IMR-90 (cell line): ENCODE measurements around the gene MAGI3. TPM values are rescaled to one million over a fixed set of nuclear protein-coding genes. Genes with fewer than 3 reads are reported as not detected.

Experiments used
- ATAC-seq: fragments of 200-7000 bp; cut with Tn5 transposase; 2 replicates; pipeline ENCODE4 v1.9.1; 2020; ENCODE audit warnings: low read depth, mild to moderate bottlenecking, moderate library complexity
- BruUV-seq: library from RNA; stranded (reverse); fragments of 400-500 nt; replicated peaks from 2 replicates; lab custom pipeline; 2021; lab: Mats Ljungman, UMichigan
- CTCF ChIA-PET: fragments of 300-600 bp; formaldehyde crosslinking; extraction: SDS; loops from one replicate; lab custom pipeline; 2021; ENCODE audit warnings: antibody characterized with exemption; lab: Yijun Ruan, JAX
- POLR2A ChIA-PET: fragments of 300-600 bp; sonication (Branson Sonifier 250); formaldehyde crosslinking; loops from one replicate; lab custom pipeline; 2022; ENCODE audit warnings: antibody characterized with exemption; ENCODE audit not compliant: unreplicated experiment; lab: Charles Lee
- DNase-seq: peaks from one replicate; pipeline ENCODE4 v3.0.0; 2013
- H2AFZ ChIP-seq: replicated peaks from 2 replicates; pipeline ENCODE3; 2013; ENCODE audit warnings: low read length, mild to moderate bottlenecking; ENCODE audit not compliant: poor library complexity
- H2AK5ac ChIP-seq: 2 replicates; pipeline ENCODE4 v1.6.1; 2013; ENCODE audit warnings: low read depth, low read length, inconsistent platforms
- H2AK9ac ChIP-seq: replicated peaks from 2 replicates; pipeline ENCODE3; 2013; ENCODE audit warnings: mild to moderate bottlenecking, low read depth, low read length, moderate library complexity; ENCODE audit not compliant: poor library complexity
- H2BK120ac ChIP-seq: 2 replicates; pipeline ENCODE4 v1.6.1; 2013; ENCODE audit warnings: low read depth, low read length, inconsistent platforms
- H2BK15ac ChIP-seq: 3 replicates; pipeline ENCODE4 v1.6.1; 2013; ENCODE audit warnings: low read depth, low read length, inconsistent platforms
- H2BK20ac ChIP-seq: 2 replicates; pipeline ENCODE4 v1.6.1; 2013; ENCODE audit warnings: low read depth, mild to moderate bottlenecking, inconsistent platforms, low read length, moderate library complexity
- H2BK5ac ChIP-seq: 2 replicates; pipeline ENCODE4 v1.6.1; 2013; ENCODE audit warnings: mild to moderate bottlenecking, low read depth, low read length, inconsistent platforms; ENCODE audit not compliant: poor library complexity, severe bottlenecking
- H3K14ac ChIP-seq: replicated peaks from 2 replicates; pipeline ENCODE4 v1.6.1; 2013; ENCODE audit warnings: low read depth, low read length, inconsistent platforms
- H3K18ac ChIP-seq: 2 replicates; pipeline ENCODE4 v1.6.1; 2013; ENCODE audit warnings: low read depth, low read length, control low read depth
- H3K23ac ChIP-seq: 2 replicates; pipeline ENCODE4 v1.6.1; 2013; ENCODE audit warnings: low read depth, low read length, inconsistent platforms
- H3K27ac ChIP-seq: 2 replicates; pipeline ENCODE4 v1.5.1; 2013; ENCODE audit warnings: mild to moderate bottlenecking, control low read depth, low read length; ENCODE audit not compliant: insufficient read depth
- H3K27me3 ChIP-seq: 2 replicates; pipeline ENCODE4 v1.6.1; 2013; ENCODE audit warnings: low read length; ENCODE audit not compliant: control insufficient read depth, insufficient read depth
- H3K36me3 ChIP-seq: 2 replicates; pipeline ENCODE4 v1.6.1; 2013; ENCODE audit warnings: low read length, mixed read lengths; ENCODE audit not compliant: control insufficient read depth, insufficient read depth
- H3K4ac ChIP-seq: 2 replicates; pipeline ENCODE4 v1.6.1; 2013; ENCODE audit warnings: low read depth, low read length, inconsistent platforms
- H3K4me1 ChIP-seq: 2 replicates; pipeline ENCODE4 v1.6.1; 2013; ENCODE audit warnings: low read length, mixed read lengths; ENCODE audit not compliant: control insufficient read depth, insufficient read depth
- H3K4me2 ChIP-seq: 2 replicates; pipeline ENCODE4 v1.6.1; 2013; ENCODE audit warnings: low read depth, mild to moderate bottlenecking, control low read depth, low read length, moderate library complexity
- H3K4me3 ChIP-seq: 2 replicates; pipeline ENCODE4 v1.5.1; 2013; ENCODE audit warnings: low read depth, mild to moderate bottlenecking, control low read depth, low read length, moderate library complexity; ENCODE audit not compliant: insufficient read depth
- H3K56ac ChIP-seq: 2 replicates; pipeline ENCODE4 v1.6.1; 2013; ENCODE audit warnings: low read length, inconsistent platforms; ENCODE audit not compliant: insufficient read depth; ENCODE audit errors: extremely low read depth
- H3K79me1 ChIP-seq, 2 experiments: 2 replicates each; pipeline ENCODE4 v1.6.1; 2013; ENCODE audit warnings: low read length in 2 of 2, inconsistent platforms in 1 of 2, low read depth in 1 of 2
- H3K9ac ChIP-seq: 2 replicates; pipeline ENCODE4 v1.6.1; 2013; ENCODE audit warnings: low read depth, low read length, control low read depth
- H3K9me1 ChIP-seq: 2 replicates; pipeline ENCODE4 v1.6.1; 2013; ENCODE audit warnings: low read length, inconsistent platforms; ENCODE audit not compliant: insufficient read depth
- H3K9me3 ChIP-seq: 2 replicates; pipeline ENCODE4 v1.6.1; 2013; ENCODE audit warnings: low read length; ENCODE audit not compliant: control insufficient read depth, insufficient read depth
- H4K20me1 ChIP-seq: 2 replicates; pipeline ENCODE4 v1.6.1; 2013; ENCODE audit warnings: low read length, inconsistent platforms; ENCODE audit not compliant: insufficient read depth
- H4K5ac ChIP-seq: 2 replicates; pipeline ENCODE4 v1.6.1; 2013; ENCODE audit warnings: mild to moderate bottlenecking, low read depth, low read length, control low read depth
- H4K8ac ChIP-seq, 2 experiments: 2 replicates each; pipeline ENCODE4 v1.6.1; 2013; ENCODE audit warnings: low read depth in 2 of 2, low read length in 2 of 2, control low read depth in 1 of 2, inconsistent platforms in 1 of 2
- H4K91ac ChIP-seq: 2 replicates; pipeline ENCODE4 v1.6.1; 2013; ENCODE audit warnings: low read depth, low read length, inconsistent platforms; ENCODE audit not compliant: insufficient read depth
- CEBPB ChIP-seq: IDR thresholded peaks from 2 replicates; pipeline ENCODE4 v1.6.1; 2012; ENCODE audit warnings: low read depth, low read length, improper control_type of control experiment
- CTCF ChIP-seq: conservative IDR thresholded peaks from 2 replicates; pipeline ENCODE4 v1.5.1; 2012; ENCODE audit warnings: mild to moderate bottlenecking, low read depth, low read length, improper control_type of control experiment
- ELK1 ChIP-seq: fragments of 150-350 bp; IDR thresholded peaks from 2 replicates; pipeline ENCODE4 v1.6.1; 2016; ENCODE audit warnings: low read depth, mild to moderate bottlenecking, low read length, moderate library complexity, borderline replicate concordance
- MAFK ChIP-seq: IDR thresholded peaks from 2 replicates; pipeline ENCODE4 v1.6.1; 2012; ENCODE audit warnings: low read depth, low read length, improper control_type of control experiment
- MXI1 ChIP-seq: IDR thresholded peaks from 2 replicates; pipeline ENCODE4 v1.6.1; 2012; ENCODE audit warnings: low read depth, mild to moderate bottlenecking, low read length, moderate library complexity, borderline replicate concordance
- RFX5 ChIP-seq: IDR thresholded peaks from 2 replicates; pipeline ENCODE4 v1.8.0; 2012; ENCODE audit warnings: low read depth, mild to moderate bottlenecking, low read length, moderate library complexity
- SMC3 ChIP-seq: fragments of 150-350 bp; IDR thresholded peaks from 2 replicates; pipeline ENCODE4 v1.6.1; 2016; ENCODE audit warnings: low read depth, mild to moderate bottlenecking, antibody characterized with exemption, low read length, moderate library complexity
- WGBS, 2 experiments: methylation state at CpG; one replicate each; pipeline versions ENCODE4 v1.1.5 to v1.1.7; 2013; ENCODE audit warnings: missing lambda C conversion rate in 2 of 2; ENCODE audit not compliant: insufficient read length in 1 of 2; ENCODE audit errors: extremely low coverage in 2 of 2; 5-methylcytosine and 5-hydroxymethylcytosine counted together
- dilution Hi-C: fragments of 300-500 bp; cut with HindIII; formaldehyde crosslinking; loops from one replicate; pipeline ENCODE4 v1.14.3; 2018; ENCODE audit warnings: low sequenced_read_pairs; ENCODE audit not compliant: unreplicated experiment
- in situ Hi-C: fragments of 300-500 bp; cut with MboI; formaldehyde crosslinking; loops from 3 replicates; pipeline ENCODE4 v1.14.3; 2019; ENCODE audit warnings: low sequenced_read_pairs, inconsistent platforms, mixed read lengths
- intact Hi-C: fragments of 100-400 bp; cut with micrococcal nuclease; formaldehyde crosslinking; loops from 2 replicates; pipeline ENCODE4 v1.10.0; 2022
- polyA plus RNA-seq, 3 experiments: library from polyadenylated mRNA; depleted of rRNA; stranded (reverse); fragments of >200 nt; gene quantifications; 2 replicates each; pipeline ENCODE4 v1.2.3, GENCODE V29; 2012; ENCODE audit warnings: low replicate concordance in 1 of 3
- total RNA-seq: library from RNA; depleted of rRNA; stranded (reverse); fragments of >200 nt; gene quantifications from 2 replicates; pipeline ENCODE4 v1.2.3, GENCODE V29; 2012

Gene MAGI3
- total and polyA plus RNA-seq, 2 of the 4 experiments (the other 2 are of a cell fraction): 2.5 to 8.8 TPM

GRCh38 chr1:113389953-113390834, at the start of gene MAGI3 (continued):
- TF ChIP-seq RFX5 (no peak), CTCF (0 out of 2 replicates have a peak, but pooled peaks have one; percentile 2)

- Histone ChIP-seq H3K14ac (no peak overlapping the region), H4K20me1 (no peaks in the 10 kb centered on the region), H3K4me1 (no peaks in the 10 kb centered on the region), H3K36me3 (no peaks in the 10 kb centered on the region), H3K9me1 (no peaks in the 10 kb centered on the region), H4K5ac (no peak overlapping the region), H3K79me1 (no peaks in the 10 kb centered on the region), H3K4me2 (no peak overlapping the region), H2AFZ (no peak overlapping the region), H4K8ac (no peak overlapping the region), H3K56ac (no peak overlapping the region), H4K91ac (no peak overlapping the region), H3K9me3 (no peaks in the 10 kb centered on the region), H3K23ac (no peak overlapping the region), H2AK9ac (no peak overlapping the region), H2BK15ac (no peak overlapping the region), H3K4me3 (no peak overlapping the region), H2BK20ac (no peak overlapping the region), H2AK5ac (no peak overlapping the region), H2BK5ac (no peak overlapping the region), H3K27me3 (no peaks in the 10 kb centered on the region), H2BK120ac (no peak overlapping the region), H3K27ac (no peak overlapping the region), H3K4ac (no peak overlapping the region), H3K18ac (no peak overlapping the region), H3K9ac (no peak overlapping the region)
- dilution Hi-C loops (no loop called here), intact Hi-C loops (no loop called here), in situ Hi-C loops (no loop called here)
- POLR2A ChIA-PET: no interaction called here
- ATAC-seq (no peak), DNase-seq (no peak)
- no CpG with 5 or more reads among the region's 2 CpGs for WGBS, 2 experiments
- CTCF ChIA-PET: interaction anchor here (1.0 kb wide), 1 partner anchor 22 kb away, joined by 3 read pairs; no protein-coding TSS in a partner anchor
- TF ChIP-seq MXI1 (no peak), ELK1 (no peak), CTCF (no peak), MAFK (no peak), CEBPB (no peak), RFX5 (no peak), SMC3 (no peak)
- BruUV-seq: no TSS peak
These were observed 36.7 kb upstream of the MAGI3 start for GRCh38 chr1:113353580-113353979.
